ENCODE data around the gene VIL1. TPM values are rescaled to one million over a fixed set of nuclear protein-coding genes. Genes with fewer than 3 reads are reported as not detected.

VIL1 gene
- total and polyA plus RNA-seq, 9 of the 15 experiments (the other 6 are each of a cell fraction or from before 2014, with no cell fraction given) = 0.51 to 2.7 (median 1.2) TPM

DNA sequence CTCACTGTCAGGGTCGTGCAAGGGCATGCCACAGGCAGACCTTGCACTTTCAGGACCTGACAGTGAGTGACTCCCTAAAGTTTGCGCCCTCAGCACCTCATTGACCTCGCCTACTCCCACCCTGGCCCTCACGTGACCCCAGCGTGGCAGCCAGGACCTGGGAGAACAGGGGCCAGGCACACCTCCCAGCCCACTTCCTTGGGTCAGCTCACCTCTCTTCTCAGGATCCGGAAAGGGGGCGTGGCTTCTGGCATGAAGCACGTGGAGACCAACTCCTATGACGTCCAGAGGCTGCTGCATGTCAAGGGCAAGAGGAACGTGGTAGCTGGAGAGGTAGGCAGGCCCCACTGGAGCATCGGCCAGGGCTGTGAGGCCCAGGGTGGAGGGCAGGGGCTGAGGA lies 8.8 kb downstream of the VIL1 start (continued):
- TF ChIP-seq, protein P1, sequence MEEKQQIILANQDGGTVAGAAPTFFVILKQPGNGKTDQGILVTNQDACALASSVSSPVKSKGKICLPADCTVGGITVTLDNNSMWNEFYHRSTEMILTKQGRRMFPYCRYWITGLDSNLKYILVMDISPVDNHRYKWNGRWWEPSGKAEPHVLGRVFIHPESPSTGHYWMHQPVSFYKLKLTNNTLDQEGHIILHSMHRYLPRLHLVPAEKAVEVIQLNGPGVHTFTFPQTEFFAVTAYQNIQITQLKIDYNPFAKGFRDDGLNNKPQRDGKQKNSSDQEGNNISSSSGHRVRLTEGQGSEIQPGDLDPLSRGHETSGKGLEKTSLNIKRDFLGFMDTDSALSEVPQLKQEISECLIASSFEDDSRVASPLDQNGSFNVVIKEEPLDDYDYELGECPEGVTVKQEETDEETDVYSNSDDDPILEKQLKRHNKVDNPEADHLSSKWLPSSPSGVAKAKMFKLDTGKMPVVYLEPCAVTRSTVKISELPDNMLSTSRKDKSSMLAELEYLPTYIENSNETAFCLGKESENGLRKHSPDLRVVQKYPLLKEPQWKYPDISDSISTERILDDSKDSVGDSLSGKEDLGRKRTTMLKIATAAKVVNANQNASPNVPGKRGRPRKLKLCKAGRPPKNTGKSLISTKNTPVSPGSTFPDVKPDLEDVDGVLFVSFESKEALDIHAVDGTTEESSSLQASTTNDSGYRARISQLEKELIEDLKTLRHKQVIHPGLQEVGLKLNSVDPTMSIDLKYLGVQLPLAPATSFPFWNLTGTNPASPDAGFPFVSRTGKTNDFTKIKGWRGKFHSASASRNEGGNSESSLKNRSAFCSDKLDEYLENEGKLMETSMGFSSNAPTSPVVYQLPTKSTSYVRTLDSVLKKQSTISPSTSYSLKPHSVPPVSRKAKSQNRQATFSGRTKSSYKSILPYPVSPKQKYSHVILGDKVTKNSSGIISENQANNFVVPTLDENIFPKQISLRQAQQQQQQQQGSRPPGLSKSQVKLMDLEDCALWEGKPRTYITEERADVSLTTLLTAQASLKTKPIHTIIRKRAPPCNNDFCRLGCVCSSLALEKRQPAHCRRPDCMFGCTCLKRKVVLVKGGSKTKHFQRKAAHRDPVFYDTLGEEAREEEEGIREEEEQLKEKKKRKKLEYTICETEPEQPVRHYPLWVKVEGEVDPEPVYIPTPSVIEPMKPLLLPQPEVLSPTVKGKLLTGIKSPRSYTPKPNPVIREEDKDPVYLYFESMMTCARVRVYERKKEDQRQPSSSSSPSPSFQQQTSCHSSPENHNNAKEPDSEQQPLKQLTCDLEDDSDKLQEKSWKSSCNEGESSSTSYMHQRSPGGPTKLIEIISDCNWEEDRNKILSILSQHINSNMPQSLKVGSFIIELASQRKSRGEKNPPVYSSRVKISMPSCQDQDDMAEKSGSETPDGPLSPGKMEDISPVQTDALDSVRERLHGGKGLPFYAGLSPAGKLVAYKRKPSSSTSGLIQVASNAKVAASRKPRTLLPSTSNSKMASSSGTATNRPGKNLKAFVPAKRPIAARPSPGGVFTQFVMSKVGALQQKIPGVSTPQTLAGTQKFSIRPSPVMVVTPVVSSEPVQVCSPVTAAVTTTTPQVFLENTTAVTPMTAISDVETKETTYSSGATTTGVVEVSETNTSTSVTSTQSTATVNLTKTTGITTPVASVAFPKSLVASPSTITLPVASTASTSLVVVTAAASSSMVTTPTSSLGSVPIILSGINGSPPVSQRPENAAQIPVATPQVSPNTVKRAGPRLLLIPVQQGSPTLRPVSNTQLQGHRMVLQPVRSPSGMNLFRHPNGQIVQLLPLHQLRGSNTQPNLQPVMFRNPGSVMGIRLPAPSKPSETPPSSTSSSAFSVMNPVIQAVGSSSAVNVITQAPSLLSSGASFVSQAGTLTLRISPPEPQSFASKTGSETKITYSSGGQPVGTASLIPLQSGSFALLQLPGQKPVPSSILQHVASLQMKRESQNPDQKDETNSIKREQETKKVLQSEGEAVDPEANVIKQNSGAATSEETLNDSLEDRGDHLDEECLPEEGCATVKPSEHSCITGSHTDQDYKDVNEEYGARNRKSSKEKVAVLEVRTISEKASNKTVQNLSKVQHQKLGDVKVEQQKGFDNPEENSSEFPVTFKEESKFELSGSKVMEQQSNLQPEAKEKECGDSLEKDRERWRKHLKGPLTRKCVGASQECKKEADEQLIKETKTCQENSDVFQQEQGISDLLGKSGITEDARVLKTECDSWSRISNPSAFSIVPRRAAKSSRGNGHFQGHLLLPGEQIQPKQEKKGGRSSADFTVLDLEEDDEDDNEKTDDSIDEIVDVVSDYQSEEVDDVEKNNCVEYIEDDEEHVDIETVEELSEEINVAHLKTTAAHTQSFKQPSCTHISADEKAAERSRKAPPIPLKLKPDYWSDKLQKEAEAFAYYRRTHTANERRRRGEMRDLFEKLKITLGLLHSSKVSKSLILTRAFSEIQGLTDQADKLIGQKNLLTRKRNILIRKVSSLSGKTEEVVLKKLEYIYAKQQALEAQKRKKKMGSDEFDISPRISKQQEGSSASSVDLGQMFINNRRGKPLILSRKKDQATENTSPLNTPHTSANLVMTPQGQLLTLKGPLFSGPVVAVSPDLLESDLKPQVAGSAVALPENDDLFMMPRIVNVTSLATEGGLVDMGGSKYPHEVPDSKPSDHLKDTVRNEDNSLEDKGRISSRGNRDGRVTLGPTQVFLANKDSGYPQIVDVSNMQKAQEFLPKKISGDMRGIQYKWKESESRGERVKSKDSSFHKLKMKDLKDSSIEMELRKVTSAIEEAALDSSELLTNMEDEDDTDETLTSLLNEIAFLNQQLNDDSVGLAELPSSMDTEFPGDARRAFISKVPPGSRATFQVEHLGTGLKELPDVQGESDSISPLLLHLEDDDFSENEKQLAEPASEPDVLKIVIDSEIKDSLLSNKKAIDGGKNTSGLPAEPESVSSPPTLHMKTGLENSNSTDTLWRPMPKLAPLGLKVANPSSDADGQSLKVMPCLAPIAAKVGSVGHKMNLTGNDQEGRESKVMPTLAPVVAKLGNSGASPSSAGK (IDR thresholded peaks at IDR 0.05) = peak; percentile 58; the same call in 1 of the 2 replicates

Measured in K562 (cell line).